GM18508 (cell line): ENCODE results near the gene DHX15.
"Not testable (repeated sequence)": the region's sequence is repeated elsewhere in the genome, so short reads cannot be mapped to it uniquely, and the experiment has no call there.

Experiments used
- ATAC-seq: cut with Tn5 transposase; IDR thresholded peaks from one replicate; pipeline ENCODE4 v1.9.1; 2021; ENCODE audit warnings: moderate number of reproducible peaks; ENCODE audit not compliant: insufficient read depth, unreplicated experiment

Gene DHX15

GRCh38 chr4:24550441-24551175, 33.7 kb downstream of the DHX15 start:
- no peak for ATAC-seq

- no peak for ATAC-seq
These were observed 36.4 kb downstream of the DHX15 start for GRCh38 chr4:24547979-24548378.

- no peak for ATAC-seq
These were observed 40.0 kb downstream of the DHX15 start for GRCh38 chr4:24544208-24544988.

DNA sequence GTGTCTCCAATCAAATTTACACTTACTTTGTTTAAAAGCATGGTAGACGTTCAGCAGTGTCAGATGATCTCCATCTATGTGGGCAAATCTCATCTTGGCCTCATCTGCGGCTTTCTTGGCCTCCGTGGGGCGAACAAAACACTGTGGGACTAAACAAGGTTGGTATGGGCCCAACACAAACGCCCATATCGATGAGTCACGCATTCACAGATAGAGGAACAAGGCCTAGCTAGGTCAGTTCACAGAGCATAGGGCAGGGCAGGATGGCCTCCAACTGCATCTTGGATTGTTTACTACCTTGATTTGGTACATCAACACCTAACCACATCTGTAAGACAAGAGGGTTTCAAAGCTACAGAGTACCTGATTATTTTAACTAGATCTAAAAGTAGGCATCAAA, 47.3 kb downstream of the DHX15 start:
- ATAC-seq, result no peak

DNA sequence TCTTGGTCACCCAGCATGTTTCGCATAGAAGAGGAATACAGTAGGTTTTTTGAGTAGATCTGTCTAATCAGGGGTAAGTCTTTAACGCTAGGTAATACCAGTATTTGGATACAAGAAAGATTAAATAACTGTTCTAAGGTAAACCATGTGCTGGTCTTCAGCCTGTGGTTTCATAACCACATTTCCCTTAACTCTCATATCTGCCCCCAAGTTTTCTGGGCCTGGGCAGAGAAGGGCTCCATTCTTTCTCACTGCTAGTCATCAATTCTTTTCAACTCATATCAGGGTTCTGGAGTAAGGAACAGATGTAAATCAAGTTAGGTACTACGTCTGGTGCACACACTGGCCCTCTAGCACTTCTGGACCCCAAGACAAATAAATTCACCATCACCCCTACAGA, 49.0 kb downstream of the DHX15 start:
- no peak for ATAC-seq

GRCh38 chr4:24533364-24533763, 51.0 kb downstream of the DHX15 start:
- ATAC-seq, result no peak

DNA sequence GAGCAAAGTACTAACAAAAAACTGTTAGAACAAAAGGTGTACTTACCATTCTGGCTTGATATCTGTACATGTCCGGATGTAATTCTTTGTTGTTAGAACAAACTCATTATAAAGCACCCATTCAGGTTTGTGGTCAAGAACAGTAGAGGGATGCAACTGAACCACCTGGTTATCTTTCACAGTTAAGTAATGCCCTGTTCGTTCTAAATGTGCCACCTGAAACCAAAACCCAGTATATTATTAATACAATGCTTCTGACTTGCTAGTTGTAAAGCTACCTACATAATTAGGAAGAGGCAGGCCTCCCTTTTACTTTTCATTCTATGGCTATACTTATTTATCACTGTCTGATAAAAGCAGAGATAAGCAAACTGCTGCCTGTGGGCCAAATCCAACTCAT, 54.8 kb downstream of the DHX15 start:
- ATAC-seq, result peak; percentile 90

- ATAC-seq, result no peak
These were observed 57.0 kb downstream of the DHX15 start for GRCh38 chr4:24527371-24527770.

DNA sequence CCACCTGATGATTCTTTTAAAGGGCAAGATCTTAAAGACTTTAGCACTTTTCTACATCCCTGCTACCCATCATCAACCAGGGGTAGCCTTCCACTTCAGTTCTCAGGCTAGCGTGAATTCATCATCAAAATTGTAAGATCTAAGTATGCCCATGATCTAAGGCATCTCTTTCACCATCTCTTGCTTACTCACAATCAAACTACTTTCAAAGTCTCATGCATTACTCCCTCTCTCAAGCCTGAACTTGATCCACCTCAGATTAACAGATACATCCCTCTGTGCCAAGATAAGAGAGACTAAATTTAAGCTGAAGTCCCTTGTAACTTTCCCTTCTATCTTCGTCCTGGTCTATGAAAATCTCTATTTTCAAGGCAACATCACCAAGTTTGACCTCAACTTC, 62.8 kb downstream of the DHX15 start:
- no peak for ATAC-seq

- ATAC-seq, result no peak
These were observed 64.7 kb downstream of the DHX15 start for GRCh38 chr4:24519649-24520048.

GRCh38 chr4:24517676-24518075, 66.7 kb downstream of the DHX15 start:
- no peak for ATAC-seq

- no peak for ATAC-seq
These were observed 67.4 kb downstream of the DHX15 start for GRCh38 chr4:24516926-24517325.

GRCh38 chr4:24515698-24516097, 68.7 kb downstream of the DHX15 start:
- ATAC-seq, result no peak

GRCh38 chr4:24514808-24515207, 69.5 kb downstream of the DHX15 start:
- no peak for ATAC-seq

DNA sequence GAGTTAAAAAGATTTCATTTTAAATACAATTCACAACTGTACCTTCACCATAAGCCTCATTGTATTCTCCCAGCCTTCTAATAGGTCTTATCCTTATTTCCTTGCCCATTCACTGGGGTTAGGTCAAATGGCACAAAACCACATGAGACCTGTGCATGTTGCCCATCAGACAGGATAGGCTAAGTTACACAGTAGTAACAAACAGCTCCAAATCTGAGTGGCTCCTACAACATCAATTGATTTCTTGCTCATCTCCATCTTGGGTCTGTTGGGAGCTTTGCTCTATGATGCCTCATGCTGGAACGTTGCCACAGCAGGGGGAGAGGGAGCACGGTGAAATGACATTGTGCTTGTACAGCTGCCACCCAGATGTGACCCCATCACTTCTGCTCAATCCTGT, 70.6 kb downstream of the DHX15 start:
- ATAC-seq, result no peak

- ATAC-seq, result no peak
These were observed 72.8 kb downstream of the DHX15 start for GRCh38 chr4:24511371-24512063.

- no peak for ATAC-seq
These were observed 74.3 kb downstream of the DHX15 start for GRCh38 chr4:24510091-24510490.

- no peak for ATAC-seq
These were observed 75.8 kb downstream of the DHX15 start for GRCh38 chr4:24508541-24508940.

DNA sequence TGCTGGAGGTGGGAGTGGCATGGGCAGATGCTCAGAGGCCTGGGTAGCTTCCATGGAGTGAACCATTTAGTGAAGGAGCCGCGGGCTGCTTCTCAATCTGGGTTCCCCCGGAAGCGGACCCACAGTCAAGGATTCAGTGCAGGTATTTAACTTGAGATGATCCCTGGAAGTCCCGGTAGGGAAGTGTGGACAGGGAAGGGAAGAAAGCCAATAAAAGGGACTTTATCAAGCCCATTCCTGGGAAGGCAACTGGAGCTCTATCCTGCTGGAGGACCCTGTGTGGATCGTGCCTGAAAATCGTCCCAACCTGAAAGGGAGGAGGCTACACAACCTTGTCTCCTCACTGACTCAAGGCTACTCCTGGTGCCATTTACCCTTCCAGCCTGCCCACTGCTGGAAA, 76.9 kb downstream of the DHX15 start:
- no peak for ATAC-seq

- not testable (repeated sequence) for ATAC-seq
These were observed 81.3 kb downstream of the DHX15 start for GRCh38 chr4:24503090-24503489.

- ATAC-seq, result no peak
These were observed 87.1 kb downstream of the DHX15 start for GRCh38 chr4:24497221-24497620.
